ENCODE measurements around the gene PROK1.

PROK1 gene

DNA sequence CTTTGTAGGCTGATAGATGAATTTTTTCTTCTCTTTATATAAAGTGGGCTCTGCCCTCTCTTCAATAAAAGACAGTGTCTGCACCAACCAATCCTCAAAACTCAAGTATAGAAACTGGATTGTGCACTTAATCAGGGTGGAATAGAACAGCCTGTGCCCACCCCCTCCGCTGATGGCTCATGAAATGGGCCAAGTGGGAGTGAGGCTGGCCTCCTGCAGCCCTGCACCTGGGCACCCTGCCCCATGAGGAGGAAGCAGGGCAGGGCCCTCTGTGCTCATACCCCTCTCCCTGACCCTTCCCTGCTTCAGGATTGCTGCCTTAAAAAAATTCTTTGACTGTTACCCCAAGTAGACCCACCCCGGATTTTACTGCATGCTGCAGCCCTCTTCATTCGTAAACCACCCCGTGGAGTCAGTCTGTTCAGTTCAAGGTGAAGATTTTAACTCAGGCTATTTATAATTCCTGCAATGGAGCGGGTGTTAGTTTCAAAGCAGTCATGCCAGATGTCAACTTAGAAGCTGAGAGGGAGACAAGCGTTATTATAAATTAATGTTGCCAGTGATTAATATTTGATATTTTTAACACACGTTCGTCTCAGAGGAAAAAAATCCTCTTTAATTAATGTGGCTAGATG lies 15.8 kb downstream of the PROK1 start:
- no peak for FAIRE-seq

DNA sequence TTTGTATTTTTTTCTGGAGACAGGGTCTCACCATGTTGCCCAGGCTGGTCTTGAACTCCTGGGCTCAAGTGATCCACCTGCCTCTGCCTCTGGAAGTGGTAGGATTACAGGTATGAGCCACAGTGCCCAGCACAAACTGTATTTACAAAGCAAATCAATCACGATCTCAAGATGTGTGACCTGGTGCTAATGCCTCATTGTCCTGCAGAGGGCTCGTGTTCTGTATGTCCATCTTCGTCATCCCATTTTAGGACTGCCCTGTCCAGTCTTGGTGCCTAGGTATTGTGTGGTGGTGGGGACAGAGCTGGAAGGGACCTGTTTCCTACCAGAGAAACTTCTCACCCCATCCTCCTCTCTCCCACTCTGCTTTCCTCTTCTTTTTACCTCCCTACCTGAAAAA lies 20.2 kb downstream of the PROK1 start:
- no peak for FAIRE-seq

- FAIRE-seq = no peak
Measured at GRCh38 chr1:110472546-110472945, 21.6 kb downstream of the PROK1 start.

DNA sequence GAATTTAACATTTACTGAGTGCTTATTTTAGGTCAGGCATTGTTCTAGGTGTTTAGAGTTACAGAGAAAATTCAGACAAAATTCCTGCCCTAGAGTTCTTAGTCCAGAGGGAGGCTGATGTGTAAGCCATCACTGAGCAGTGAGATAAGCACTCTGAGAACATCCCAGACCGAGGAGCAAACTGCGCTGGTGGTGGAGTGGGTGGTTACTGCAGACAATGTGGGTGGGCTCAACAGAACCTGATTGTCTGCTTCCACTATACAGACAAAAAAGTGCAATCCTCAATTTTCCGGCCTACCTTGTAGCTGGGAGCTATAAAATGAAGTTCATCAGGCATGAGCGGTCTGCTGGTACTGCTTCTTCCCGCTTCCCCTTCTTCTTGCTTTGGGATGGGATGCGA lies 23.5 kb downstream of the PROK1 start:
- FAIRE-seq = no peak

DNA sequence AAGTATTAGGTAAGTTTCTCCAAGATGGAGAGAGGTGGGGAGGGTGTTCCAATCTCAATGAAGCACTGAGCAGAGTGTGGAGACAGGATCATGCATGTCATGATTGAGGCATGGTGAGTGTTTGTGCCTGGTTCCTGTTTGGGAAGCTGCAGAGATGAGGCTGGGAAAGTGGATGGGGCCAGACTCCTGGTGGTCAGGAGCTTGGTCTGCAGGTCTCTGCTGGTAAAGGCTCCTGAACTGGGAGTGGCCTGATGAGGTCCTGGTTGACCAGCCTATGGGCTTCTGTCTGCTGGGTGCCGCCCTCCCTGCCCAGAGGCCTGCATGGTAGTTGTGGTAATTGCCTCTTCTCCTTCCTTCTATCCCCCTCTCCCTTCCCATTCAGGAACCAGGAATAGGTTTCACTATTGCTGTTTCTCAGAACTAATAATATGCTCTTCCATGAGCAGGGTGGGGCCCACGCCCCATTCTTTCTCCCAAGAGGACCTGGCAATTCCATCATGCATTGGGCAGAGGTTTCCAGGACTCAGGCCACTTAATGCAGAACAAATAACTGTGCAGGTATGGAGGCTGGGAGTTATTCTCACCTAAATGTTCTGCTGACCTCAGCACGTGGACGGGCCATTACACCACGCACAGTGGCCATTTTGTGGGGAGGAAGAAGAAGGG lies 24.5 kb downstream of the PROK1 start:
- no peak for FAIRE-seq

DNA sequence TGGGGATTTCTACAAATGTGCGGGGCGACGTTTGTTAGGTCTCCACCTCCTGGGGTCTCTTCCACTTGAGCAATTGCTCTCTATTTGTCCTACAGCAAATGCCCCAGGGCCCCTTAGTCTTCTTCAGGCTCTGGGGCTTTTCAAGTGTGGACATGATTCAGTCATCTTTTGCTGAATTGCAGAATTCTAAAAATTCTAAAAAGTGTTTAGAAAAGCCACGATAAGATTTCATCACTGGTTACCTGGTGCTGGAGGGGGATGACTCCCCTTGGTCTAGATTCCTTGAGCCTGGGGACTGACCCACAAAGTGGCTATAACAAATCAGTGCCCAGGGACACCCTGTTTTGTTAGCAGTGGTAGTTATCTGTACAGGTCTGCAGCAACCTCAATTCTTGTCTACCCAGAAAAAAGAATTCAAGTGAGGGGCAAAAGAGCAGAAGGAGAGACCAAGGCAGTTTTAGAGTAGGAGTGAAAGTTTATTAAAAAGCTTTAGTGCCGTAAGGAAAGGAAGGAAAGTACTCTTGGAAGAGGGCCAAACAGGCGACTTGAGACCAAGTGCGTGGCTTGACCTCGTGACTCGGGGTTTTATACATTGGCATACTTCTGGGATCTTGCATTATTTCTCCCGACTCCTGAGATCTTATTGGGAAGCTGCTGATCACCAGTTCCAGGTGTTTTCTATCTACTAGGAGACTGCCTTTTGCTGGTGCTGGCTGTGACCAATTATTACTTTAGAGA lies 25.2 kb downstream of the PROK1 start:
- no peak for FAIRE-seq

DNA sequence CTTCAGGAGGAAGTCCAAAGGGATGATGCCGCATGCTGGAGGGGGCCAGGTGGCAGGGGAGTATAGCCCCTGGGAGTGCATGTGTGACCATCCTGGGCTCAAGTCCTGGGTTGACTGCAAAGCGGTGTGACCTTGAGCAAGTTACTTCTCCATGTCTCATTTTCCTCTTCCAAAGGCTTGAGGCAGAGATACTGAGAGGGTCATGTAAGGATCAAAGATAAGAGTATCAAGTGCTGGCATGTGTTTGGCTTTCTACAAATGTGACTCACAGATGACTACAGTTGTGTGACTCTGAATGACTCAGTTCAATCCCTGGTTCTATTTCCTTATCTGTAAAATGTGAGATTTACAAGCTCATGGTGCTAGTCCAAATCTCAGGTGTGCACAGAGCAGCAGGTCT lies 26.1 kb downstream of the PROK1 start:
- no peak for FAIRE-seq

DNA sequence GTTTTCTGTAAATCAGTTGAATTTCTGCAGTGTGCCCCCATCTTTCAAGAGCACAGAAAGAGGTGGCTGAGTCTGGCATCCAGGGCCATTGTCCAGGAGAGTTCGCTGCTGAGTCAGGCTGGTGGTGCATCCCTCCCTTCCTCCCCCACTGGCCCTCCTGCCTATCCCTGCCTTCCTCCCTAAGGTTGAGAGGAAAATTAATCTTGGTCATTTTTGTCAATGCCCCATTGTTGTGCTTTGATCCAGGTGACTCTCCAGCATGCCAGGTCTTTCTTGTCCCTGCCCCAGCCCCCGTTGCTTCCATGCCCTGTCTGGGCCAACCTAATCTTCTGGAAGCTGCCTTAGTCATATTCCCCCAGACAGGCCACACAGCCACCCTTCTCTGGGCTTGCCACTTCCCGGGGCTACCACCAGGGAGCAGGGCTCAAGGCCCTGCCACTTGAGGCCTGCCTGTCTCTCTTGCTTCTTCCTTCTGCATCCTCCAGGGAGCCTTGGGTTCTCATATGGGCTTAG lies 26.6 kb downstream of the PROK1 start:
- FAIRE-seq = no peak

DNA sequence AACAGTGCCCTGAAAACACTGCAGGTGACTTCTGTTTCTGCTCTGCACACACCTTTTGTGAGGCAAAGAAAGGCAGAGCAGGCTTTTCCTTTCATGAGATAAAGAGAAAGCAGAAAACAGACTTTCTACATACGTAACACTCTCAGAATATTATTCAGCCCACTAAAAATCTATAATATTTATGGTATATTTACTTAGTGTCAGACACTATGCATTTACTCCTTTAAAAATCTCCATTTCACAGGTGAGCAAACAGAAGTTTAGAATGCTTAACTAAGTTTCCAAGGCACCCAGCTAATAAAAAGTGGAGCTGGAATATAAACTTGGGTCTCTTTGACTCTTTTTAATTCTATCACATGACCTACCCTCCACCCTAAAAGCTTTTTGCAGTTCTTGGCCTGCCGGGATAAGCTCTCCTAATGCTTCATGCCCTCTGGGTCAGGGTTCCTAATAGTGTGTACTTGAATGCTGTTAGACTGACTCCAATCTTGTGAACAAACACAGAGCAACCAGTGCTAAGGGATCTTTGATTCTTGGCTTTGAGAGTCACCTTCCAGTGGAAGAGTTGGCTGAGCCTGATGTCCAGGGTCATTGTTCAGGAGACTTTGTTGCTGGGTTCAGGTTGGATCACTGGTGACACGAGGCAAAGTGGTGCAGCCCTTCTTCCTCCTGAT lies 27.2 kb downstream of the PROK1 start:
- FAIRE-seq = no peak

DNA sequence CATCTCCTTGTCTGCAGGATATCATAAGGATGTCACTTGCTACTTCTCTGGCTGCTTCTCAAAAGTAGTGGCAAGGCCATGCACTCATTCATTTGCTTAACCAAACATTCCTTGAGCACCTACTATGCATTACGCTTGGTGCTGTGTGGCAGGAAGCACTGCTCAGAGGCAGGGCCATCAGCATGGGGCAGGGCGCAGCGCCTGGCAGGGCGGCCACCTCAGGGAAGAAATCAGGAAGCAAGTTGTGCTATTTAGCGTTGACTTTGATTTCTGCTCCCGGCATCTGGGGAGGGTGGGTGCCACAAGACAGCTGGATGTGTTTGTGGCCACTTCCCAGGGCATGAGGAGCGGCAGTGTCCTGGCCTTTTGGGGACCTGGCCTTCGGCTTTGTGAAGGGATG lies 27.9 kb downstream of the PROK1 start:
- FAIRE-seq = no peak

- no peak for FAIRE-seq
Measured at GRCh38 chr1:110480356-110481096, 29.6 kb downstream of the PROK1 start.

DNA sequence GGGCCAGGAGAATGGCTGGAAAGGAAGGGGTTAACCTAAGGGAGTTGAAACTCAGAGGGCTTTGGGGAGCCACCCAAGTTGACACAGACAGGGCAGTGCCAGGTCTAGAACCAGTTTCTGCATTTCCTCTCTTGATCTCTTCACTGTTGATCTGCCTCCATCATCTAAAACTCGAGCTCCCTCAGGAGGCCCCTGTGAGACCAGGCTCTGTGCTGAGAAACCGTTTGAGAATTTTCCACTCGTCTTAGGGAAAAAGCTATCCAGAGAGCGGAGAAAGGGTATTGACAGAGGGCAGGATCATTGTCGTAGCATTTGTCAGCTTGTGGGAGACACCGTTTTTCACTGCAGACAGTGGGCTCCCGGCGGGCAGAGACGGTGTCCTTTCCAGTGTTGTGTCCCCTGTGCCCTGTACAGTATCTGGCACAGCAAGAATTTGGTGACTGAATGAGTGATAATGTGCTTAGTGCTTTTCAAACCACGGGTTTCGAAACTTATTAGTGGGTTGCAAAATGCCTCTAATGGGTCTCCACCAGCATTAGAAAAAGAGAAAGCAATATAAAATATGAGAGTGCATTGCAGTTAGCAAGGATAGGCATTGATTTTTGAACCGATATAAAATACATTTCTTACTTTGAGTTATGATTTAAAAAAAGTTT lies 31.1 kb downstream of the PROK1 start:
- FAIRE-seq = no peak

- no peak for FAIRE-seq
Measured at GRCh38 chr1:110482662-110483307, 31.8 kb downstream of the PROK1 start.

GRCh38 chr1:110483308-110483685 lies 32.3 kb downstream of the PROK1 start:
- no peak for FAIRE-seq

- no peak for FAIRE-seq
Measured at GRCh38 chr1:110484801-110485200, 33.9 kb downstream of the PROK1 start.

GRCh38 chr1:110485725-110486124 lies 34.8 kb downstream of the PROK1 start:
- no peak for FAIRE-seq

GRCh38 chr1:110487726-110488125 lies 36.8 kb downstream of the PROK1 start:
- FAIRE-seq = no peak

DNA sequence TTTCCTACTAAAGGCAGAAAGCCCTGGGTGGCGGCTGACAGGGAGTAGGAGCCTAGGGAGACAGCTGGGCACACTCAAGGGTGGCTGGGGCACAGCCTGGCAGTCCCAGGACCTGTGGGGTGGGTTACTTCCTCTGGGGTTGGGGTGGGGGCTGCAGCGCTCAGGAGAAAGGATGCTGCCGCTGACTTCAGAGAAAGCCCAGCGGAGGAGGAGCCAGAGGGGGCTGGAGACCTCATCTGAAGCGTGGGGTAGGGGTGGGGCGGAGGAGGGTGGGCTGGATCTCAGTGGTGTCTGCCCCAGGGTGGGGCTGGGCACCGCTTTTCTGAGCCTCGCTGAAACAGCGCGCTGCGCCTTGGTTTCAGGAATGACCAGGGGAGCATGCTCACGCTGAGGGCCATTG lies 37.2 kb downstream of the PROK1 start:
- FAIRE-seq = no peak

DNA sequence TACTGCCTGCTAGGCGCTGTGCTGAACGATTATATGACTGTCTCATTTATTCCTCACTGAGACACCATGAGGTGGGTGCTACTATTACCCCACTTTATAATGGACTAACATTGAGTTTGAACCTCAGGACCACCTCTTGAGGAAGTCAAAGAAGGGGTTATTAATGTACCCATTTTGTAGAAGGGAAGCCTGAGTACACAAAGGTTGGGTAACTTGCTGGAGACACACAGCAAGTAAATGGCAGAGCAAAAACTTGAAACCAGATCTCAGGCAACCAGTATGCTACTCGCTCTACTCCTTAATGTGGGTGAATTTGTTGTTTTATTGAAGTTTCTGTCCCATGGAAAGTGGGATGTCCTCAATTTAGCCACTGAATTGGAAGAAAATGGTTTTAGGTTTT lies 37.9 kb downstream of the PROK1 start:
- FAIRE-seq = no peak

- FAIRE-seq = no peak
Measured at GRCh38 chr1:110489406-110489805, 38.5 kb downstream of the PROK1 start.

DNA sequence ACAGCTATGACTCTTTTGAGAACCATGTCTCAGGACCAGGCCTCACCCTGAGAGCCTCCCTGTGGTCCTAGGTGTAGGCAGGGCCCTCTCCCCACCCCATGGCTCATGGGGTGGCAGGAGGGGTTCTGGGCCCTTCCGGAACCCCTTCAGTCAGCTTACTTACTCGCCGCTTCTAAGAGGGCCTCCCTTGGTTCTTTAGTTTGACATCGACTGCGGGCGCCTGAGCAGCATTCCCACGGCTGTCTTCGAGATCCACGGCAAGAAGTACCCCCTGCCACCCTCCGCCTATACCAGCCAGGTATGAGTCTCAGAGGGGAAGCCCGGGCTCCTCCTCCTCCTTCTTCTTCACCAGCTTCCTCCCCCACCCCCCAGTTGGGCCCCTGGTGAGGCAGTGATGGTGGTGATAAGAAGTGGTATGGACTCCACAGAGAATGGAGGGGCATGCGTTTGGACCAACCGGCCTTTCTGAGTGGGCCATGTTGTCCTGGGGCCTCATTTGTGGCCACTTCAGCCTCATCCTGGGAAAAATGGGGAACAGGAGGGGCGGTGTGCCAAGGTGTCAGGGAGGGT lies 39.1 kb downstream of the PROK1 start:
- no peak for FAIRE-seq

All from A204.1 (cell line).